ENCODE data around the gene FRA10AC1.

Gene FRA10AC1, protein sequence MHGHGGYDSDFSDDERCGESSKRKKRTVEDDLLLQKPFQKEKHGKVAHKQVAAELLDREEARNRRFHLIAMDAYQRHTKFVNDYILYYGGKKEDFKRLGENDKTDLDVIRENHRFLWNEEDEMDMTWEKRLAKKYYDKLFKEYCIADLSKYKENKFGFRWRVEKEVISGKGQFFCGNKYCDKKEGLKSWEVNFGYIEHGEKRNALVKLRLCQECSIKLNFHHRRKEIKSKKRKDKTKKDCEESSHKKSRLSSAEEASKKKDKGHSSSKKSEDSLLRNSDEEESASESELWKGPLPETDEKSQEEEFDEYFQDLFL

DNA sequence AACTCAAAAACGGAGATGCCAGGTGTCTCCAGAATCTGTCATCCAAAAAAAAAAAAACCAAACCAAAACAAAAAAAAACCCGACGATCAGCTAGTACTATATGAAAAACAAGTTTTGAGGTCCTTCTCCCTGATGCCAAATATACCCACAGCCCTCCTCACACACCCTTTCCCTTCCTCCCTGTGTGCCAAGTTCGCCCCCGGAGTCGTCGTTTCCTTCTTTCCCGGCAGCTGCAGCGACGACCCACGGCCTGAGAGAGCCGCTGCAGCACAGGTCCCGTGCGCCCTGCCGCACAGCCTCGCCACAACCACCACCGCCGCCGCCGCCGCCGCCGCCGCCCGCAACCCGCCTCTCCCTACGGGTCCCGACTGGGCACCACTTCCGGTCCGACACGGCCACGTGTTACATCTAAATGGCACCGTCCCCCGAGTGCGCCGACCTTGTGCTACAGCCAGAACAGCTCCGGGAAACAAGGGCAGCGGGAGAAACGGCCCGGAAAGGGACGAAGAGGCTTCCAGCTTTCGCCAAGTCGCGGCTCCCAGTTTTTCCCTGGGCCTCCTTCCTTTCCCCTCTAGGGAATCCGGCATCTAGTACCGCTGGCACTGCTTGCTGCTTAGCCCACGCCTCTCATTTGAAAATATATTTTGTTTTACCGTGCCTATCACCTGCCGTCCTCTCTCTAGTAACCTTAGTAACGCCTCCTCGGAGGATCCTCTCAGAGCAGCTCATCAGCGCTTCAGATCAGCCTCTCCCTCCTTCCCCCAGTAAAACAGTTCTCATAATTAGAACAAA, at the start of gene FRA10AC1:
FRA10AC1 (minus strand) TSS at position 383 of the 792 bp plus-strand sequence. CDS start 2,486 bp downstream, outside the sequence.
- DNase-seq (ENCODE audit: low read depth in 2 of 2): peak; percentile 84 to 85

DNA sequence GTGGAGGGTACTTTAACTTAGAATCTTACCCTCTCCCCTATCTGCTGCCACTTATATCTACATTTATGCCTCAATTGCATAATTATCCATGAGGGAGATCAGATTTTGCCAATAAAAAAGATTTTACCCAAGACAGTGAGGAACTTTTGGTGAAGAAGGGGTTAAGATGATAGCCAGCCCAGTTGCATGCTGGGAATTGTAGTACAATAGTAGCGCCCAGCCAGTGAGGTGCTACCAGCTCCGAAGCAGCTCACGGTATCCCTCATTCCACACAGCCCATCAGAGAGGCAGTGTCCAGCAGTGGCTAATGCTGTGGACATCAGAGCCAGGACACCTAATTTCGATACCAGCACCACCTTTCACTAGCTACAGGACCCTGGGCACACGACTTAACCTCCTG, 49.4 kb upstream of the FRA10AC1 start:
- no peak for DNase-seq (ENCODE audit: low read depth in 2 of 2)

- DNase-seq (ENCODE audit: low read depth in 2 of 2): no peak
These were observed 48.7 kb upstream of the FRA10AC1 start for GRCh38 chr10:93751124-93751523.

DNA sequence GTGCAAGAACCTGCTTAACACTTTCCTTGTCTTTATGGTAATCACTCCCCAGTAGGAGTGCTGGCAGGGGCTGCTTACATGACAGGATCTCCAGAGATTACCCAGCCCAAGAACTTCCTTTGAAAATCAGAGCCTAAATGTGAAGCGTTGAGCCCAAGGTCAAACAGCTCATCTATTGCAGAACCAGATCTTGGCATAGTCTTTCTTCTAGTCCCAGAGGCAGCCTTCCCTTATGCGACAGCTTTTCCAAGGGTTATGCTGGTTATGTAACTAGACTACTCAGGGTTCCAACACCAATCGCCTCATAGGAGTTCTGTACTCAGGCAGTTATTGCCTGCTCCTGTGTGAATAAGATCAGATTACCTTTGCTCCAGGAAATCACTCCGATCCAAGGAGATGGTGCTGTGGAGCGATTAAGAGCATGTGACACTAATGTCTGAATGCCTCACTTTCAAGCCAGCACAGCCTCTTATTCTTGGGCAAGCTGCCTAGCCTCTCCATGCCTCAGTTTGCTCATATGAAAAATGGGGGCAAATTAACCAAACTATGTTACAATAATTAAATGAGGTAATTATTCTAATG, 46.9 kb upstream of the FRA10AC1 start:
- DNase-seq (ENCODE audit: low read depth in 2 of 2): no peak

DNA sequence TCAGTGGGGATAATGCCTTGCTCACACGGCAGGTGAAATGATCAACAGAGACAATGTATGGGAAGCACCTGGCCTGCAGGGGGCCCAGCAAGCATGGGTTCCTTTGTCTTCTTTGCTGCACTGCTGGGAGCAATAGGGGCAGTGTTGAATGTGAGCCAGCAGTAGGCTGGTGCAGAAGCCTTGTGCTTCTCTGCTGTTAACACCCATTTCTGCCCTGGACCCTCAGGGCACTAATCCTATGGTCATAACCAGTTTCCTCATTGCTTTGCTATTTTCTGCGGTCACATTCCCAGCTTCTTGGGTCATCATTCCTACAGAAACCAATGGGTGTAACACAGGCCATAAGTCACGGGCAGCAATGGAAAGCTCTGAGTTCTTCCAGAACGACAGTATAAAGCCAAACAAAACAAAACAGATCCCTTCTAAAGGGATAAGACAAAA, 44.5 kb upstream of the FRA10AC1 start:
- no peak for DNase-seq (ENCODE audit: low read depth in 2 of 2)

DNA sequence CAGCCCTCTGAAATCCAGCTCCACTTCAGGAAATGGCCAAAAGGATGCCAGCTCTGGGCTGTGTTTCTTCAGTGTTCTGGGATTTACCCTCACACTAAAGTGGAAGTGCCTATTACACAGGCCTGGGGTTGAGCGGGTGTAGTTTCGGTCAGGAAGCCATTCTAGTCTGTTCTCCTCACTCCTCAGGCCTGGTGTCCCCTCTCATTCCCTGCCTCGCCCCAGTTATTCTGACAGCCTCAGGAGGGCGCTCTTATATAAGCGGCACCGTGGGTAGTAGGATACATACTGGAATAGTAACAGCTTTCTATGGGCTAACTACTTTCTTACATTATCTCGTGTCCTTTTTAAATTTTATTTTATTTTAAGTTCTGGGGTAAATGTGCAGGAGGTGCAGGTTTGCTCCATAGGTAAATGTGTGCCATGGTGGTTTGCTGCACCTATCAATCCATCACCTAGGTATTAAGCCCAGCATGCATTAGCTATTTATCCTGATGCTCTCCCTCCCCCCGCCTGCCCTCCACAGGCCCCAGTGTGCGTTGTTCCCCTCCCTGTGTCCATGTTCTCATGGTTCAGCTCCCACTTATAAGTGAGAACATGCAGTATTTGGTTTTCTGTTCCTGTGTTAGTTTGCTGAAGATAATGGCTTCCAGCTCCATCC, 43.1 kb upstream of the FRA10AC1 start:
- no peak for DNase-seq (ENCODE audit: low read depth in 2 of 2)

GRCh38 chr10:93742633-93743349, 40.4 kb upstream of the FRA10AC1 start:
- DNase-seq (ENCODE audit: low read depth in 2 of 2): no peak

DNA sequence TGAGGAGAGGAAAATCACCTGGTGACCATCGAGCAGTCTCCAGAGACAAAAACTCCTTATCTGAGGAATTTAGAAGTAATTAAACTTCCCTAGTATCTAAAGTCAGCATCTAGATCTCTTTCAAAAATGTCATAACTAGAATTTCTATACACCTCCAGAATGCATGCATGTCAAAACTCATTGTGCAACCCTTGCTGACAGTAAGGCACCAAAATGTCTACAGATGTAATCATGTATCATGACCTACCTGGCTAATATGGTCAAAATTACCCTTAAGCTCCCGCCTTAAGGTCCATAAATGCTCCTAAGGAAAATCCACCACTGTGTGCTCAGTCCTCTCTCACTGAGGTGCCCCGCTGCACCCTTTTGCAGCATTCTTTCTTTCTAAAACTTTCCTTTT, 39.0 kb upstream of the FRA10AC1 start:
- no peak for DNase-seq (ENCODE audit: low read depth in 2 of 2)

- no peak for DNase-seq (ENCODE audit: low read depth in 2 of 2)
These were observed 23.6 kb upstream of the FRA10AC1 start for GRCh38 chr10:93726024-93726423.

GRCh38 chr10:93723153-93723552, 20.8 kb upstream of the FRA10AC1 start:
- DNase-seq (ENCODE audit: low read depth in 2 of 2): no peak

- no peak for DNase-seq (ENCODE audit: low read depth in 2 of 2)
These were observed 20.2 kb upstream of the FRA10AC1 start for GRCh38 chr10:93722550-93722949.

- DNase-seq (ENCODE audit: low read depth in 2 of 2): no peak
These were observed 17.5 kb upstream of the FRA10AC1 start for GRCh38 chr10:93719901-93720300.

DNA sequence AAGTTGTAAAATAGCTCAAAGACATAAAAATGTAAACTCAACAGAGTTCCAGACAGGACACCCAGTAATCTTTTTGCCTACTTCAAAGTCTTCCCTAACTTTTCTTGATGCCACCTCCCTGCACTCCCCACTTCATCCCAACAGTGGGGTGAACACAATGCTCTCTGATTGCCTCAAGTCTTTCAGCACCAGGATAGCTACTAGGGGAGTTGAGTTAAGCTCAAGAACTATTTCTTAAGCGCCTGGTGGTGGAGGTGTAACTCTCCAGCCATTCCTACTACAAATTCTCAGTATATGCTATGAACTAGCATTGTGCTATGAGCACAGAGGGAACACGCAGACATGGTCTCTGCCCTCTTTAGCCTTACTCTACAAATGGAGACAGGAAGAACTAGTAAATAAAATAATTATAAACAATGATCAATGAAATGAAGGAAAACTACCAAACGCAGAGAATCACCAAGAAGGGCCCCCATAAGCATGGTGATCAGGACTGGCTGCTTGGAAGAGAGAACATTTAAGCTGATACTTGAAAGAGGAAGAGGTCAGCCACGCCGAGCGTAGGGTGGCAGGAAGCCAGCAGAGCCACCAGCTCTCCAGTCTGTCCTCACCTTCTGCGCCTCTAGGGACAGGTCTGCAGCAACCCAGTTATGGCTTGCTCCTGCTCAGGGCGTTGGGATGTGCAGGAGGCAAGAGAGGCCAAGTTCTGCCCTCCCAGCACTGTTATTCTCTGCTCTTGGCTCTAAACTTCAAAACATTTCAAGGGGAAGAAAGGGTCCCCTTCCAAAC, 16.7 kb upstream of the FRA10AC1 start:
- DNase-seq (ENCODE audit: low read depth in 2 of 2): no peak

GRCh38 chr10:93716766-93717165, 14.4 kb upstream of the FRA10AC1 start:
- no peak for DNase-seq (ENCODE audit: low read depth in 2 of 2)

DNA sequence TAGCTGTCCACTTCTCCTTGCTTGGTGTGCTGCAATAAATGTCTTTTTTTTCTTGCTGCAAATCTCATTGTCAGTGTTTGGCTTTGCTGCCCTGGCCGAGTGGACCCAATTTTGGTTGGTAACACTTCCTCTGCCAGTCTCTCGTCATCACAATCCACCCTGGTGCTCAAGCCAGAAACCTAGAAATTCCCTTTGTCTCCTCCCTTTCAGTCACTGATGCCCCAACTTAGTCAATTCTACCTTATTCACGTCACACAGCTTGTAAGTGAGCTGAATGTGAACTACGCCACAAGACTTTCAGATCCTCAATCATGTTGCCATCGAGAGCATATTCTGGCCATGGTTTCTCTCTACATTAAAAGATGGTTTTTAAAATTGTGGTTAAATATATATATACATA, 13.0 kb upstream of the FRA10AC1 start:
- no peak for DNase-seq (ENCODE audit: low read depth in 2 of 2)

DNA sequence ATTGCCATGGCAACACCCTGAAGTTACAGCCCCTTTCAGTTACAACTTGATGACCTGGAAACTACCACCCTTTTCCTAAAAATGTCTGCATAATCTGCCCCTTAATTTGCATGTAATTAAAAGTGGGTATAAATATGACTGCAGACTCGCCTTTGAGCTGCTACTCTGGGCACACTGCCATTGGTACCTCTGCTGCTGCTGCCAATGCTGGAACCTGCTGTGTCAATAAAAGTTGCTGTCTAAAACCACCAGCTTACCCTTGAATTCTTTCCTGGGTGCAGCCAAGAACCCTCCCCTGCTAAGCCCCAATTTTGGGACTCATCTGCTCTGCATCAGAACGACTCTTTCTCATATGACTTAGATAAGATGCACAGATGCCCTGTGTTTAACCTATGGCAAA, 10.2 kb upstream of the FRA10AC1 start:
- no peak for DNase-seq (ENCODE audit: low read depth in 2 of 2)

- DNase-seq (ENCODE audit: low read depth in 2 of 2): no peak
These were observed 9.5 kb upstream of the FRA10AC1 start for GRCh38 chr10:93711891-93712290.

DNA sequence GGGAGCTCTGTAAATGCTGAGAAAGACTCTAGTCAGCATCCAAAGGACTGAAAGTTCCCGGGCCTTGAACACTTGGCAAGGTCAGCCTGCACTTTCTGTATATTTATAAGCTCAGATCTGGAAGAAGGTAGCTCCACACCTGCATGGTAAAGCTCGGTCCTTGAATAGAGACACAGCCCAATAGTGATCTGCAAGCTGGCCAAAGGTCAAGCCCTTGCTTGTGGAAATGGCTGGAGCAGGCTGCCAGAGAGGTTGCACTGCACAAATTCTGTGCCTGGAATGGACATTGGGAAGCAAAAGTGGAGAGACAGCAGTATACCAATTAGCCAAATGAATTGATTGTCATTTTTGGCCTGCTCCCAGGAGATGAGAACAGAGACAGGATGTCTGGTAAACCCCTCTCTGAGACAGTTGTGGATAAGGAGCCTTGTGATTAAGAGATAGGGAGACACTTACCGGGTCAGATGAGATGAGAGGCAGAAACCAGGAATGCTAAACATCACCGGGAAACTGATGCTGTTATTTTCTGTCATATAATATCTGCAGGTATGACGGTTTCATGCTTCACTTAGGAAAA, 8.0 kb upstream of the FRA10AC1 start:
- no peak for DNase-seq (ENCODE audit: low read depth in 2 of 2)

- DNase-seq (ENCODE audit: low read depth in 2 of 2): no peak
These were observed 5.2 kb upstream of the FRA10AC1 start for GRCh38 chr10:93707623-93708022.

- DNase-seq (ENCODE audit: low read depth in 2 of 2): no peak
These were observed 2.1 kb upstream of the FRA10AC1 start for GRCh38 chr10:93704451-93704850.

Data from stimulated activated CD4-positive, alpha-beta T cell treated with anti-CD3 and anti-CD28 coated beads, Interleukin-1b, Interleukin-23, amount 100 ng/mL, for 4 hours (primary cell).